Measurements from ENCODE around the gene WIPF1.

DNA sequence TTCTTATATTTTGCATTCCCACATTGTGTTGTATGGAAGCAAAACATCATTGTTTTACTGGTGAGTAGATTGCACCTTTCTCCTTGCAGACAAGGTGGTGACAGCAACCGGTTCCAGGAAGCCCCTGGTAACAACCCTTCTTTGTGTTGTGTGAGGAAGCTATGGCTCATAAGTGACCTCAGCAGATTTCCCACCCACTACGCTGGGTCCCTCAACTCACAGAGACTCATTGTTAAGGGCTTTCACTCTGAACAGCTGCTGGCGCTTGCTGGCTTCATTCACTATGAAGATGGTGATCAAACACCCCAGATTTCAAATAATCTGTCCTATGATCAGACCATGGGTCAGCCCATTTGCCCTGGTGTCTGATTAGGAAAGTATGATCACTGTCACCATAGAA is 53.4 kb downstream of the WIPF1 start:
- TF ChIP-seq, protein P1, sequence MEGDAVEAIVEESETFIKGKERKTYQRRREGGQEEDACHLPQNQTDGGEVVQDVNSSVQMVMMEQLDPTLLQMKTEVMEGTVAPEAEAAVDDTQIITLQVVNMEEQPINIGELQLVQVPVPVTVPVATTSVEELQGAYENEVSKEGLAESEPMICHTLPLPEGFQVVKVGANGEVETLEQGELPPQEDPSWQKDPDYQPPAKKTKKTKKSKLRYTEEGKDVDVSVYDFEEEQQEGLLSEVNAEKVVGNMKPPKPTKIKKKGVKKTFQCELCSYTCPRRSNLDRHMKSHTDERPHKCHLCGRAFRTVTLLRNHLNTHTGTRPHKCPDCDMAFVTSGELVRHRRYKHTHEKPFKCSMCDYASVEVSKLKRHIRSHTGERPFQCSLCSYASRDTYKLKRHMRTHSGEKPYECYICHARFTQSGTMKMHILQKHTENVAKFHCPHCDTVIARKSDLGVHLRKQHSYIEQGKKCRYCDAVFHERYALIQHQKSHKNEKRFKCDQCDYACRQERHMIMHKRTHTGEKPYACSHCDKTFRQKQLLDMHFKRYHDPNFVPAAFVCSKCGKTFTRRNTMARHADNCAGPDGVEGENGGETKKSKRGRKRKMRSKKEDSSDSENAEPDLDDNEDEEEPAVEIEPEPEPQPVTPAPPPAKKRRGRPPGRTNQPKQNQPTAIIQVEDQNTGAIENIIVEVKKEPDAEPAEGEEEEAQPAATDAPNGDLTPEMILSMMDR (IDR thresholded peaks at IDR 0.05; ENCODE audit: low read depth, low read length): no peak
- no peak for TF ChIP-seq EZH2phosphoT487 (IDR thresholded peaks at IDR 0.05; ENCODE audit: low read depth)

Data from OCI-LY3 (cell line).